ENCODE measurements around the gene MIOX. TPM values are rescaled to one million over a fixed set of nuclear protein-coding genes. Genes with fewer than 3 reads are reported as not detected.

Gene MIOX
- total RNA-seq, 2 experiments from 2014 or later: 0.23 TPM; not detected in 1

DNA sequence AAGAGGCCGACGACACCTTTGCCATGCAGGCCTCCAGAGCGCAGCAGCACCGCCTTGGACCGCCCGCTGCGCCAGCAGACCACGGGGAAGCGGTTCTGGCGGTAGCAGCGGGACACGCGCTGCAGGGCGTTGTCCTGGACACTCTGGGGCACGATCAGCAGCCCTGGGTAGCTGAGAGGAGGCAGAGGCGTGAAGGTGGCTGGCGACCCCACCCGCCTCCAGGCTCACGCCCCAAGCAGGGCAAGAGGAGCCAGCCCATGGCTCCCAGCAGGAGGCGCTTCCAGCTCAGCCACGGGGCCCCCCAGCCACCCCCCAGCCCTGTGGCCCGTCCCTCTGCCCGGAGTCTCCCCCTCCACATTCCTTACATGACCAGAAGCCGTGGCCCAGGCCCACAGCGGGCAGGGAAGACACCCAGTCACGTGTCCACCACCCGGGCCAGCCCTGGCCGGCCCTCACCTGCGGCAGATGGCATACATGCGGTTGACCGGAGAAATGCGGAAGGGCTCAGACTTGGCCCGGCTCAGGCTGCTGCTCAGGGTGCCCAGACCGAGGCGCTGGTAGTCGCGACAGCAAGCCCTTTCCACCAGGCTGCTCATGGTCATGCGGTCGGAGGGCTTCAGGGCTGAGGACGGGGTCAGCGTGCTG lies 27.0 kb upstream of the MIOX start:
- Mint-ChIP-seq H3K36me3 (ENCODE audit: low read depth) (peaks cover 51% of the 10 kb centered on the region), H3K4me1 (peaks cover 1% of the 10 kb centered on the region), H3K27me3 (no peaks in the 10 kb centered on the region), H3K9me3 (no peaks in the 10 kb centered on the region), H3K4me3 (no peak overlapping the region), H3K27ac (no peak overlapping the region)
- ChIA-PET CTCF (no interaction called here), POLR2A (no interaction called here)
- no peak for DNase-seq

GRCh38 chr22:50460938-50461337 lies 25.7 kb upstream of the MIOX start:
- CTCF ChIA-PET: no interaction called here
- Mint-ChIP-seq H3K27me3 (no peaks in the 10 kb centered on the region), H3K36me3 (ENCODE audit: low read depth) (peaks cover 49% of the 10 kb centered on the region), H3K27ac (no peak overlapping the region), H3K9me3 (no peaks in the 10 kb centered on the region), H3K4me1 (peaks cover 1% of the 10 kb centered on the region), H3K4me3 (no peak overlapping the region)
- no peak for DNase-seq
- POLR2A ChIA-PET: interaction anchor here (0.6 kb wide), 1 partner anchor 12 kb away, joined by 4 read pairs; no protein-coding TSS in a partner anchor

DNA sequence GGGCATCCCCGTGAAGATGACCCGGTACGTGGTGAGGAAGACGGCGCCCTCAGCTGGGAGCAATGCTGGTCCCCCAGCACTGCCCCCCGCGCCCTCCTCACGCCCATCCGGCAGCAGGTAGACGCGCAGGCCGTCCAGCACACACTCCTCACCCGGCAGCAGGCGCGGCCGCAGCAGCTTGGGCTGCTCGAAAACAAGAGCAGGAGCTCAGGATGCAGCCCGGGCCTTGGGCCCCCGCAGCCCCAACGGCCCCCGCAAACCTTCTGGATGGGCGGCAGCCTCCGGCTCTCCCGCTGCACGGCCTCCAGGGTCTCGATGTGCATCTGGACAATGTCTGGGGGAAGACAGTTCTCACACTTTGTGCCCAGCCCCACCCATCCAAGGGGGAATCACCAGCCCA lies 25.1 kb upstream of the MIOX start:
- no peak for DNase-seq
- CTCF ChIA-PET: interaction anchor here (1.0 to 1.3 kb wide), 2 partner anchors 9 to 19 kb away, joined by 3 read pairs; no protein-coding TSS in a partner anchor
- H3K9me3 Mint-ChIP-seq: no peaks in the 10 kb centered on the region
- H3K4me1 Mint-ChIP-seq: peaks cover 1% of the 10 kb centered on the region
- H3K36me3 Mint-ChIP-seq (ENCODE audit: low read depth): peaks cover 54% of the 10 kb centered on the region
- POLR2A ChIA-PET: no interaction called here
- no peaks in the 10 kb centered on the region for H3K27me3 Mint-ChIP-seq
- no peak overlapping the region for H3K27ac Mint-ChIP-seq
- H3K4me3 Mint-ChIP-seq: no peak overlapping the region

DNA sequence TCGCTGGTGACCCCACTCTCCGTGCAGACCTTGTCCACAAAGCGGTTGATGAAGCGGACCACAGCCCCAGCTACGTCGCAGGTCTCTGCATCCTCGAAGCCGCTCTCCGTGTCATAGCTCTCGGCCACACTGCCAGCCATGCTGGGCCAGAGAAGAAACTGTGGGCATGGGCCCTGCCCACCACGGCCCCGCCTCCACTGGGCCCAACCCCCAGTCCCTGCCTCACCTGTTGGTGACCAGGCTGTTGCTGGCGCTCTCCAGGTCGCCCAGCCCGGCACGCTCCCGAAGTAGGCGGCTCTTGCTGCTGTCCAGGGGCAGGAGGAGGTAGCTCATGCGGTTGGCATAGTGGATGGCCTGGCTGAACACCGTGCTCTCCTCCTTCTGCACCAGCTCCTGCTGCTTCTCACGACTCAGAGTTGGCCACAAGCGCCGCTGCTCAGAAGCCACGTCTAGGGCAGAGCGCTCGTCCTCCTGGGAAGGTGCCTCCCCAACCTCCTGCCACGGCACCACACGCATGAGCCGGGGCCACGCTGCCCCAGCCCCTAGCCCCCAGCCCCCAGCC lies 24.6 kb upstream of the MIOX start:
- Mint-ChIP-seq H3K27me3 (no peaks in the 10 kb centered on the region), H3K4me1 (peaks cover 6% of the 10 kb centered on the region), H3K4me3 (no peak overlapping the region), H3K27ac (no peak overlapping the region), H3K36me3 (ENCODE audit: low read depth) (peaks cover 56% of the 10 kb centered on the region), H3K9me3 (no peaks in the 10 kb centered on the region)
- ChIA-PET POLR2A (no interaction called here), CTCF (interaction anchor here (1.0 to 1.3 kb wide), 2 partner anchors 10 to 18 kb away, joined by 3 read pairs; no protein-coding TSS in a partner anchor)
- DNase-seq: no peak

DNA sequence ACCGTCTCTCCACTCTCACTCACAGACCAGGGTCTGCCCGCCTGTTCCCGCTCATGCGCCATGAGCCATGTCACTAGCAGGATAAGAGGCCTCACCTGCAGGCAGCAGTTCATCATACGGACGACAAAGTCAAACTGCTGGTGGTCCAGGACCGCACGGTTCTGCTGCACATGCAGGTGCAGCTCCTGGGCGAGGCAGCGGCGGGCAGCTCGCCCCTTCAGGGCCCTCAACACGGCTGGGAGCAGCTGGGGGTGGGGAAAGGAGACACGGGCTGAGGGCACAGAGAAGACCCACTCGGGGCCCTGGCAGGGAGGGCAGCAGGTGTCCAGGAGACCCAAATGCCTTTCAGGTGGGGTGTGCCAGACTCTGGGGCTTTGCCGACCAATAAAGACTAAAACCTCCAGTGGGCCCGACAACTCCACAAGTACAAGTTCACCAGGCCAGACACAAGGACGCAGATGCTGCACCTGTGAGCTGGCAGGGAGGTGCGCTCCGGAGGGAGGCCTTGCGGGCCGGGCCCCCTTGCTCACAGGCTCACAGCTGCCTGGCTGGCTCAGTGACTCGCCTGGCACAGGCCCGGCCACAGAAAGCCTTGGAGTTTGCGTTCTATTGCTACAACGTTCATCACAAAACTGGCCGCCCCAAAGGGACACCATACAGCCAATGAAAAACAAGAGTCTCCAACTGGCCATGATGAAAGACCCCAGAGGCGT lies 23.3 kb upstream of the MIOX start:
- Mint-ChIP-seq H3K9me3 (no peaks in the 10 kb centered on the region), H3K4me1 (peaks cover 17% of the 10 kb centered on the region), H3K27ac (no peak overlapping the region), H3K27me3 (no peaks in the 10 kb centered on the region), H3K4me3 (no peak overlapping the region), H3K36me3 (ENCODE audit: low read depth) (peaks cover 56% of the 10 kb centered on the region)
- DNase-seq: no peak
- CTCF ChIA-PET: interaction anchor here (0.8 kb wide), 1 partner anchor 13 kb away, joined by 4 read pairs; no protein-coding TSS in a partner anchor
- POLR2A ChIA-PET: no interaction called here

GRCh38 chr22:50464451-50464850 lies 22.2 kb upstream of the MIOX start:
- no peaks in the 10 kb centered on the region for H3K9me3 Mint-ChIP-seq
- H3K27me3 Mint-ChIP-seq: no peaks in the 10 kb centered on the region
- peaks cover 51% of the 10 kb centered on the region for H3K36me3 Mint-ChIP-seq (ENCODE audit: low read depth)
- peaks cover 27% of the 10 kb centered on the region for H3K4me1 Mint-ChIP-seq
- DNase-seq: no peak
- no peak overlapping the region for H3K27ac Mint-ChIP-seq
- ChIA-PET POLR2A (no interaction called here), CTCF (interaction anchor here (0.8 kb wide), 1 partner anchor 14 kb away, joined by 4 read pairs; no protein-coding TSS in a partner anchor)
- H3K4me3 Mint-ChIP-seq: no peak overlapping the region

DNA sequence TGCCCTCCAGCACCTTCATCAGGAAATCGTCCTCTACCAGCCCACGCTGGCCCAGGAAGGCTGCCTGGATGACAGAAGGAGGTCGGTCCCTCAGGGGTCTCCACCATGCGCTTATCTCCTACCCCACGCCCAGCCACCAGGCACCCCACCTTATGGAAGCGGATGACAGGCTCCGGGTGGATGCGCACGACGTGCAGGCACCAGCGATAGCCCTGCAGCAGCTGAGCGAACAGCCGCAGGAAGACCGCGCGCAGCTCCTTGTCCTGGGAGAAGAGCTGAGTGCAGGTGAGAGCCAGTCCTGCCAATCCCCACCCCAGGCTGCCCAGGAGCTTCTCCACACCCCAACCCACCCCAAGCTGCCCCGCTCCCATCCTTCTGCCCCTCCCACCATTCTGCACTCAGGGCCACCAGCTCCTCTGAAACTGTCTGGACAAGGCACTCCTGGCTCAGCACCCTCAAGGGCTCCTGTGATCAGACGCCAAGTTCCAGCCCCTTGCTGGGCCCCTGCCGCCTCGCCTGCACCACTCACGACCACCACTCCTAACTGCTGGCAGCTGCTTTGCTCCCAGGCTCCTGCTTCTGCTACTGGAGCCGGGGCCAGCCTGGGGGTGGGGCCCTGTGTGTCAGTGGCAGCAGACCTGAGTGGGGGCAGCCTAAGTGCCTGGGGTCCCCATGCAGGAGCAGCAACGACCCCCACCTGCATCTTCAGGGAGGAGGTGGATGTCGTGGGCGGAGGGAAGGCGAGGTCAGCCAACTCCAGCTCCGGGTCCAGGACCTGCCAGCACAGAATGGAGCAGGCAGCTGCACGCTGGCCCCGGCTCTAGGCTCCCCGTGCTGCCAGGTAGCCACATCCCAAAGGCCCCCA lies 21.4 kb upstream of the MIOX start:
- Mint-ChIP-seq H3K36me3 (ENCODE audit: low read depth) (peaks cover 50% of the 10 kb centered on the region), H3K4me1 (peaks cover 33% of the 10 kb centered on the region), H3K4me3 (no peak overlapping the region), H3K27ac (peak overlapping the region; percentile 41), H3K9me3 (no peaks in the 10 kb centered on the region), H3K27me3 (no peaks in the 10 kb centered on the region)
- no peak for DNase-seq
- CTCF ChIA-PET: interaction anchor here (0.6 kb wide), 1 partner anchor 45 kb away, joined by 3 read pairs; no protein-coding TSS in a partner anchor
- POLR2A ChIA-PET: no interaction called here

DNA sequence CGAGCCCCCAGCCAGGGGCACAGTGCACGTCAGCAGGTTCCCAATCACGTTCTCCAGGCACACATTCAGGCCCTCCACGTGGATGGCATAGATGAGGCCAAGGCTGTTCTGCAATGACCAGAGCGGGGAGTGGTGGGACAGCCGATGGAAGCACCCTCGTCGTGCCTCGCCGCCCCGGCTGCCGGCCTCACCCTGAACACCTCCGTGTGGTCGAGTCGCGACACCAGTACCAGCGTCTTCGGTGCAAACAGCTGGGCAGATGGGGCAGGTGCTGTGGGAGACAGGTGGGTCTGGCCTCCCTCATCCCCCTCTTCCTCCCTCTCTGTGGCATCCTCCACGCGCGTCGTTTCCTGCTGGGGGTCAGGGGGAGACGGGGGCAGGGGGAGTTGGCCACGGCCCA lies 19.3 kb upstream of the MIOX start:
- DNase-seq: no peak
- peaks cover 45% of the 10 kb centered on the region for H3K36me3 Mint-ChIP-seq (ENCODE audit: low read depth)
- ChIA-PET POLR2A (no interaction called here), CTCF (interaction anchor here (1.6 to 2.0 kb wide), 3 partner anchors 45 to 191 kb away, joined by 4 to 7 read pairs (median 5); no protein-coding TSS in a partner anchor)
- H3K4me3 Mint-ChIP-seq: no peak overlapping the region
- H3K4me1 Mint-ChIP-seq: peaks cover 53% of the 10 kb centered on the region
- peak overlapping the region; percentile 97 for H3K27ac Mint-ChIP-seq
- no peaks in the 10 kb centered on the region for H3K9me3 Mint-ChIP-seq
- H3K27me3 Mint-ChIP-seq: no peaks in the 10 kb centered on the region

GRCh38 chr22:50467773-50468440 lies 18.8 kb upstream of the MIOX start:
- Mint-ChIP-seq H3K36me3 (ENCODE audit: low read depth) (peaks cover 46% of the 10 kb centered on the region), H3K9me3 (no peaks in the 10 kb centered on the region), H3K27ac (peak overlapping the region; percentile 97), H3K4me3 (no peak overlapping the region), H3K27me3 (no peaks in the 10 kb centered on the region), H3K4me1 (peaks cover 59% of the 10 kb centered on the region)
- CTCF ChIA-PET: interaction anchor here (0.6 to 2.5 kb wide), 8 partner anchors 10 to 192 kb away, joined by 4 to 10 read pairs (median 5); partner anchors contain the start of gene SCO2
- no peak for DNase-seq
- POLR2A ChIA-PET: interaction anchor here (1.0 kb wide), 1 partner anchor 153 kb away, joined by 3 read pairs; no protein-coding TSS in a partner anchor

GRCh38 chr22:50468626-50469025 lies 18.0 kb upstream of the MIOX start:
- Mint-ChIP-seq H3K36me3 (ENCODE audit: low read depth) (peaks cover 47% of the 10 kb centered on the region), H3K4me1 (peaks cover 66% of the 10 kb centered on the region), H3K9me3 (no peaks in the 10 kb centered on the region), H3K27me3 (no peaks in the 10 kb centered on the region), H3K4me3 (peak overlapping the region; percentile 67), H3K27ac (peak overlapping the region; percentile 97)
- DNase-seq: no peak
- ChIA-PET CTCF (interaction anchor here (0.6 to 2.5 kb wide), 10 partner anchors 11 to 240 kb away, joined by 3 to 10 read pairs (median 4); partner anchors contain the start of gene SCO2), POLR2A (interaction anchor here (1.0 kb wide), 1 partner anchor 152 kb away, joined by 3 read pairs; no protein-coding TSS in a partner anchor)

DNA sequence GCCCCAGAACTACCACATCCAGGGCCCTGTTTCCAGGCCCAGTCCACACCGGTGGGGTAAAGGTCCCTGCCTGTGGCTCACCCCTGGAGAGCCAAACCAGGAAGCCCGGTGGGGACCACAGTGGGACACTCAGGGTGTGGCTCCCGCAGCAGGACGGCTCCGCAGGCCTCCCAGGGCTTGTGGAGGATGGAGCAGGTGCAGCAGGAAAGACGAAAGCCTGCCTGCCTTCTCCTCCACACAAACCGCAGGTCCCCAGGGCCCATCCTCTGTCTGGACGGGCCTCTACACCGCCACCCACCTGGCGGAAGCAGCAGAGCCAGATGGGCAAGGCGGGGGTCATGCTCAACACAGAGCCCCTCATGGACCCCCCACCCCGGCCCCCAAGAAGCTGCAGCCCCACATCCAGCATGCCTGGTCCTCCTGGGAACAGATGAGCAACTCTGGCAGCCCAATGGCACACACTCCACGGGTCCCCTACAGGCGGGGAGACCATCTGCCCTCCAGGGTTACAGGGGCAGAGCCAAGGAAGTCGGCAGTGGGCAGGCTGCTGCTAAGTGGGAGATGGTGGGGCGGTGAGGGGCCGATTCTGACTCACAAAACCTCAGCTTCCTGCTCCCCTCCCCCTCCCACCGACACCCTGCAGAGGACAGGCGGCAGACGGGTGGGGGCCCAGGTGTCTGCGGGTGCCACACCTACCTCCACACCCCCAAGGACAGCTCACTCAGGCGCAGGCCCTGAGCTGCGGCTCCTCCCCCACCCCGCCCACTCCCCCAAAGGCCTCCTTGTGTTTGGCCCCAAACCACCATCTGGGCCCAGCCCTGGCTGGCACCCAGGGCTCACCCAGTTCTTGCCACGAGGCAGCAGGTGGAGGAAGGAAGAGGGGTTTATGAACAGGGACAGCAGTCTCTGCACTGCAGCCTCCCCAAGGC lies 17.0 kb upstream of the MIOX start:
- peak; percentile 98 for DNase-seq
- Mint-ChIP-seq H3K36me3 (ENCODE audit: low read depth) (peaks cover 42% of the 10 kb centered on the region), H3K27ac (peak overlapping the region; percentile 97), H3K4me1 (peaks cover 71% of the 10 kb centered on the region), H3K4me3 (peak overlapping the region; percentile 67), H3K9me3 (no peaks in the 10 kb centered on the region), H3K27me3 (no peaks in the 10 kb centered on the region)
- ChIA-PET CTCF (interaction anchor here (0.6 to 2.5 kb wide), 11 partner anchors 10 to 200 kb away, joined by 3 to 10 read pairs (median 4); partner anchors contain the start of genes SCO2 and SYCE3), POLR2A (interaction anchor here (0.9 to 1.2 kb wide), 4 partner anchors 39 to 152 kb away, joined by 3 to 5 read pairs (median 4); partner anchors contain the start of gene SCO2)
